ENCODE data around the gene MACROH2A1.

GRCh38 chr5:135382981-135383380 is 16.1 kb downstream of the MACROH2A1 start:
- TF ChIP-seq, protein P1, sequence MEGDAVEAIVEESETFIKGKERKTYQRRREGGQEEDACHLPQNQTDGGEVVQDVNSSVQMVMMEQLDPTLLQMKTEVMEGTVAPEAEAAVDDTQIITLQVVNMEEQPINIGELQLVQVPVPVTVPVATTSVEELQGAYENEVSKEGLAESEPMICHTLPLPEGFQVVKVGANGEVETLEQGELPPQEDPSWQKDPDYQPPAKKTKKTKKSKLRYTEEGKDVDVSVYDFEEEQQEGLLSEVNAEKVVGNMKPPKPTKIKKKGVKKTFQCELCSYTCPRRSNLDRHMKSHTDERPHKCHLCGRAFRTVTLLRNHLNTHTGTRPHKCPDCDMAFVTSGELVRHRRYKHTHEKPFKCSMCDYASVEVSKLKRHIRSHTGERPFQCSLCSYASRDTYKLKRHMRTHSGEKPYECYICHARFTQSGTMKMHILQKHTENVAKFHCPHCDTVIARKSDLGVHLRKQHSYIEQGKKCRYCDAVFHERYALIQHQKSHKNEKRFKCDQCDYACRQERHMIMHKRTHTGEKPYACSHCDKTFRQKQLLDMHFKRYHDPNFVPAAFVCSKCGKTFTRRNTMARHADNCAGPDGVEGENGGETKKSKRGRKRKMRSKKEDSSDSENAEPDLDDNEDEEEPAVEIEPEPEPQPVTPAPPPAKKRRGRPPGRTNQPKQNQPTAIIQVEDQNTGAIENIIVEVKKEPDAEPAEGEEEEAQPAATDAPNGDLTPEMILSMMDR (IDR thresholded peaks at IDR 0.05), result no peak
- no peak for TF ChIP-seq ESRRA (CRISPR knock-in tag; IDR thresholded peaks at IDR 0.05; ENCODE audit: borderline replicate concordance)
- no peak for TF ChIP-seq KAT7 (CRISPR knock-in tag; IDR thresholded peaks at IDR 0.05; ENCODE audit: borderline replicate concordance)
